Activated naive CD8-positive, alpha-beta T cell treated with anti-CD3 and anti-CD28 coated beads, Interleukin-2, amount 50 U/mL, for 24 hours (primary cell): ENCODE results near the gene SETD7.

ENCODE experiments used
- ATAC-seq: fragments of 150-1000 bp; cut with Tn5 transposase; one replicate; pipeline ENCODE4 v1.10.0; 2021
- DNase-seq: peaks from one replicate; pipeline ENCODE4 v3.0.0; 2021
- H3K27ac Mint-ChIP-seq: one replicate; pipeline ENCODE4 v1.8.0; 2021; ENCODE audit warnings: mild to moderate bottlenecking, mixed read lengths
- H3K27me3 Mint-ChIP-seq: one replicate; pipeline ENCODE4 v1.8.0; 2021; ENCODE audit warnings: mixed read lengths
- H3K36me3 Mint-ChIP-seq: one replicate; pipeline ENCODE4 v1.8.0; 2021; ENCODE audit warnings: low read depth, mixed read lengths
- H3K4me1 Mint-ChIP-seq: one replicate; pipeline ENCODE4 v1.8.0; 2021; ENCODE audit warnings: mixed read lengths
- H3K4me3 Mint-ChIP-seq: one replicate; pipeline ENCODE4 v1.8.0; 2021; ENCODE audit warnings: mild to moderate bottlenecking, moderate library complexity, mixed read lengths
- H3K9me3 Mint-ChIP-seq: one replicate; pipeline ENCODE4 v1.8.0; 2021; ENCODE audit warnings: mixed read lengths

Gene SETD7

DNA sequence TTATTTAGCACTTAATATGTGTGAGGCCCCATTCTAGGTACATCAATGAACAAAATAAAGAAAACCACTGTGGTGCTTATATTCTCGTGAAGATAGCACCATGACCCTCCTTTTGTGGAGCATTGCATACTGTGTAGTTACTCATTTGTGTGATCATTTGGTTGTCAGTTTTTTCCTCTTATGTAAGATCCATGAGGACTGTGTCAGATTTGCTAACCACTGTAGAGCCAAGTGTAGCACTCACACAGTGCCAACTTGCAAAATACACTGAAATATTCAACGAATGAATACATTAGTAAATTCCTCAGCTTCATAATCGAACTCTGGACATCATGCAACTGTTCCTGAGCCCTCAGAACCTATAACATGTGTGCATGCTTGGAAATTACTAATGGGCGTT, 29.5 kb upstream of the SETD7 start:
- H3K4me1 Mint-ChIP-seq: no peaks in the 10 kb centered on the region
- ATAC-seq (no peak), DNase-seq (no peak)
- H3K36me3 Mint-ChIP-seq: no peaks in the 10 kb centered on the region
- H3K9me3 Mint-ChIP-seq: peaks cover 5% of the 10 kb centered on the region
- no peak overlapping the region for H3K4me3 Mint-ChIP-seq
- H3K27ac Mint-ChIP-seq: no peak overlapping the region
- peaks cover 2% of the 10 kb centered on the region for H3K27me3 Mint-ChIP-seq

- DNase-seq (no peak), ATAC-seq (no peak)
- no peaks in the 10 kb centered on the region for H3K4me1 Mint-ChIP-seq
Measured at GRCh38 chr4:139584784-139585183, 28.8 kb upstream of the SETD7 start.

DNA sequence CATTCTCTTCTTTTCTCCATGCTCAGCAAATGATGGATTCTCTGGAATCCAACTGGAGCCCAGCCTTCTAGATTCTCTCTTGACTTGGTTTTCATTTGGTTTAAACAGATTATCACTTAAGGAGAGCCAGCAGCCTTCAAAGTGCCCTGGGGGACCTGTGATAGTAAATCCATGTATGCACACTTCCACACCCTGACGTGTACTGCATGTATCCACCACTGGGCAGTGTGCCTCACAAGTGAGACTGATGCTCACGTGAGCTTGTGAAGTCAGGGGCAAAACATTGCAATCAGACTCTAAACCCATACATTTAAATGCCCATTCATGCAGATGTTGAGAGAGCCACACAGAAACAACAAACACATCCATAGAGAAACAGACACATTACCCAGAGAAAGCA, 28.0 kb upstream of the SETD7 start:
- ATAC-seq: no peak

More at GRCh38 chr4:139584784-139585183, 28.8 kb upstream of the SETD7 start:
- no peaks in the 10 kb centered on the region for H3K36me3 Mint-ChIP-seq
- no peak overlapping the region for H3K4me3 Mint-ChIP-seq
- H3K9me3 Mint-ChIP-seq: peaks cover 5% of the 10 kb centered on the region
- peaks cover 2% of the 10 kb centered on the region for H3K27me3 Mint-ChIP-seq
- no peak overlapping the region for H3K27ac Mint-ChIP-seq

DNA sequence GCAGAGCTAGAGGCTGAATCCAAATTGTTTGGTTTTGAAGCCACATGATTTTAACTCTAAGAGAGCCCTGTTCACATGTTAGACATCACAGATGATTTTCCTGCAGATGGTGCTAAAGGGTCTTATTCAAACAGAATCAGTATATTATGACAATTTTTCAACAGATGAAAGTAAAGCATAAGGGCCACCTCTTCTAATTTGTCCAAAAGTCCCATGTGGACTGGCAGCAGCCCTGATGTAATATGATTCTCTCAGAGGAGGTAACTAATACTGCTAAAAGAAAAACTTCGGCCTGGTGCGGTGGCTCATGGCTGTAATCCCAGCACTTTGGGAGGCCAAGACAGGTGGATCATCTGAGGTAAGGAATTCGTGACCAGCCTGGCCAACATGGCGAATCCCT, 26.0 kb upstream of the SETD7 start:
- Mint-ChIP-seq H3K36me3 (no peaks in the 10 kb centered on the region), H3K4me1 (no peaks in the 10 kb centered on the region)

More for the DNA sequence above, 28.0 kb upstream of the SETD7 start:
- Mint-ChIP-seq H3K4me1 (no peaks in the 10 kb centered on the region), H3K27me3 (peaks cover 2% of the 10 kb centered on the region), H3K9me3 (peaks cover 2% of the 10 kb centered on the region), H3K4me3 (no peak overlapping the region), H3K36me3 (no peaks in the 10 kb centered on the region), H3K27ac (no peak overlapping the region)
- DNase-seq: no peak

GRCh38 chr4:139581096-139581495, 25.1 kb upstream of the SETD7 start:
- no peak for DNase-seq
- Mint-ChIP-seq H3K27me3 (peaks cover 5% of the 10 kb centered on the region), H3K36me3 (no peaks in the 10 kb centered on the region), H3K4me1 (no peaks in the 10 kb centered on the region), H3K4me3 (no peak overlapping the region), H3K9me3 (no peaks in the 10 kb centered on the region), H3K27ac (no peak overlapping the region)
- ATAC-seq: no peak

More for the DNA sequence above, 26.0 kb upstream of the SETD7 start:
- Mint-ChIP-seq H3K27ac (no peak overlapping the region), H3K9me3 (no peaks in the 10 kb centered on the region), H3K4me3 (no peak overlapping the region), H3K27me3 (peaks cover 5% of the 10 kb centered on the region)
- no peak for DNase-seq
- ATAC-seq: no peak

DNA sequence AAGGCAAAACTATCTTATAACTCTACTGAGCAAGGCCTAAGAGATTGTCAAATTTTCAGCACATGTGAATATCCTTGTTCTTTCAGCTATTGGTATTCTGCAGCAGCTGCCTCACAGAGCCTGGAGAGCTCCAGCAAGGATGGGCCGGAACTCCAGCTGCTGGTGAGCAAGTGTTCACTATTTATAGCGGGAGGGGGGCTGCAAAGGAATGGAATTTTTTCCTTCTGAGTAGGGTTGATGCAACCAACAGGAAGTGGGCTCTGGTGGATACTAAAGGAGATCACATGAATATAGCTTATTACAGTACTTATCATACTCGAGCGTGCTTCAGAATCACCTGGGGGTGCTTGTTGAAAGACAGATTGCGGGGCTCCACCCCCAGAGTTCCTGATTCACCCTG, 20.2 kb upstream of the SETD7 start:
- no peak for DNase-seq
- Mint-ChIP-seq H3K27ac (no peak overlapping the region), H3K36me3 (no peaks in the 10 kb centered on the region), H3K9me3 (no peaks in the 10 kb centered on the region), H3K27me3 (peaks cover 3% of the 10 kb centered on the region), H3K4me1 (no peaks in the 10 kb centered on the region), H3K4me3 (no peak overlapping the region)
- no peak for ATAC-seq

GRCh38 chr4:139575072-139575471, 19.1 kb upstream of the SETD7 start:
- Mint-ChIP-seq H3K27me3 (peaks cover 3% of the 10 kb centered on the region), H3K27ac (no peak overlapping the region), H3K4me3 (no peak overlapping the region), H3K9me3 (no peaks in the 10 kb centered on the region), H3K36me3 (no peaks in the 10 kb centered on the region), H3K4me1 (no peaks in the 10 kb centered on the region)
- ATAC-seq (no peak), DNase-seq (no peak)

DNA sequence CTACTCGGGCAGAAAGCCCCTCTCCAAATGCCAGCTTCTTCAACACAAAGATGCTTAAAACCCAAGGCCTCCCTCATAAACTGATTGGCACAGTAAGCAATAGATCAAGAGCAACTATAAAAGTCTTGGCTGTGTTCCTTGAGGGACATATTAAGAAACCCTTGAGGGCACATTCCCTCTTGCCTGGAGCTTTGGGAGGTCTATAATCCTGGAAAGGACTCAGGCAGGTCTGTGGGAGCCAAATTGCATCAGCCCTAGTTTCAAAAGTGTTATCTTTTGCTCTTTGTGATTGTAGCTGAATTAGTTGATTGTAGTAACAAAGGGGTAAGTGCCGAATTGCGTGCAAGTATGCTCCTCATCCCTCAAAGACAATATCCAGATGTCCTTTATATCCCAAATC, 18.6 kb upstream of the SETD7 start:
- Mint-ChIP-seq H3K27me3 (peaks cover 3% of the 10 kb centered on the region), H3K27ac (no peak overlapping the region)

GRCh38 chr4:139568206-139568955, 12.4 kb upstream of the SETD7 start:
- no peak overlapping the region for H3K27ac Mint-ChIP-seq
- H3K4me1 Mint-ChIP-seq: peaks cover 2% of the 10 kb centered on the region
- H3K9me3 Mint-ChIP-seq: no peaks in the 10 kb centered on the region
- H3K4me3 Mint-ChIP-seq: no peak overlapping the region
- no peak for ATAC-seq
- H3K27me3 Mint-ChIP-seq: no peaks in the 10 kb centered on the region
- no peaks in the 10 kb centered on the region for H3K36me3 Mint-ChIP-seq
- no peak for DNase-seq

More for the DNA sequence above, 18.6 kb upstream of the SETD7 start:
- no peaks in the 10 kb centered on the region for H3K4me1 Mint-ChIP-seq
- H3K9me3 Mint-ChIP-seq: no peaks in the 10 kb centered on the region
- H3K36me3 Mint-ChIP-seq: no peaks in the 10 kb centered on the region
- ATAC-seq (no peak), DNase-seq (no peak)
- H3K4me3 Mint-ChIP-seq: no peak overlapping the region

GRCh38 chr4:139567159-139567870, 11.3 kb upstream of the SETD7 start:
- no peak for ATAC-seq
- H3K4me3 Mint-ChIP-seq: no peak overlapping the region
- no peaks in the 10 kb centered on the region for H3K36me3 Mint-ChIP-seq

GRCh38 chr4:139564502-139564901, 8.5 kb upstream of the SETD7 start:
- no peak for DNase-seq
- ATAC-seq: no peak
- Mint-ChIP-seq H3K36me3 (no peaks in the 10 kb centered on the region), H3K4me1 (peaks cover 10% of the 10 kb centered on the region), H3K4me3 (no peak overlapping the region), H3K9me3 (no peaks in the 10 kb centered on the region), H3K27ac (no peak overlapping the region), H3K27me3 (no peaks in the 10 kb centered on the region)

More at GRCh38 chr4:139567159-139567870, 11.3 kb upstream of the SETD7 start:
- Mint-ChIP-seq H3K27ac (no peak overlapping the region), H3K4me1 (peaks cover 2% of the 10 kb centered on the region), H3K27me3 (no peaks in the 10 kb centered on the region), H3K9me3 (no peaks in the 10 kb centered on the region)
- no peak for DNase-seq

DNA sequence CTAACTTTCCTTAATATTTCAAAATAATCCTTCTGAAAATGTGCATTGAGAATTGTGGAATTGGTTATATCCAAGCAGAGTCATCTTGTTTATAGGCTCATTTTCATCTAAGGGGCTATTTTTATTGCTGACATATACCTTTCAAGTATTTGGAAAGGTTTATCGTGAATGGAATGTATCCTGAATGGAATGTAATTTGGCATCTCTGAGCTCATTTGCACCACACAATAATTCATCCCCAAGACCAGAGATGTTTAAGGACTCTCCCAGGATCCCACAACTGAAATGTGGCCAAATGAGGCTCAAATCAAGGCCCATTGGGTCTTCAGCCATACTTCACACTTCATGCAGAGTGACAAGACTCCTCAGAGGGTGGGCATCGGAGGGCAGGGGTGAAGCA, 7.5 kb upstream of the SETD7 start:
- Mint-ChIP-seq H3K27ac (no peak overlapping the region), H3K36me3 (no peaks in the 10 kb centered on the region), H3K4me1 (peaks cover 10% of the 10 kb centered on the region), H3K9me3 (no peaks in the 10 kb centered on the region), H3K27me3 (peaks cover 4% of the 10 kb centered on the region), H3K4me3 (no peak overlapping the region)
- DNase-seq (no peak), ATAC-seq (no peak)

DNA sequence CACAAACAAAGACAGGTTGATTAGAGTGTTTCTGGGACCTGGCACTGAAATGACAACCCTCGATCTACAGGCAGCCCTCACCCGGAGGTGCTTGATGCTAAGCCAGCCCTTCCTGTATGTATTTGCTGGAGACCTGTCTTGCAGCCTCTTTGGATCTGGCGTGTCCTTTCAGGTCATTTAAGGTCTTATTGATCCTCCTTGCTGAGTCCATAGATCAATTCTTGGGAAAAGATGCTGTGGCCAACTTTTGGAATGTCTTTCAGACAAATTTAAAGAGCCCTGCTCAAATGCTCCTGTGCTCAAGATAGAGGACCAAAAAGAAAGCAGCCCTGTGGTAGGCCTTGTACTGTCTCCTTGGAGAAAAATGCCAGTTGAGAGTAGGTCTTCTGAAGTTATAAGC, 6.8 kb upstream of the SETD7 start:
- Mint-ChIP-seq H3K27ac (no peak overlapping the region), H3K9me3 (no peaks in the 10 kb centered on the region), H3K4me3 (no peak overlapping the region), H3K27me3 (peaks cover 9% of the 10 kb centered on the region), H3K4me1 (peaks cover 13% of the 10 kb centered on the region), H3K36me3 (no peaks in the 10 kb centered on the region)
- DNase-seq: no peak
- ATAC-seq: no peak

DNA sequence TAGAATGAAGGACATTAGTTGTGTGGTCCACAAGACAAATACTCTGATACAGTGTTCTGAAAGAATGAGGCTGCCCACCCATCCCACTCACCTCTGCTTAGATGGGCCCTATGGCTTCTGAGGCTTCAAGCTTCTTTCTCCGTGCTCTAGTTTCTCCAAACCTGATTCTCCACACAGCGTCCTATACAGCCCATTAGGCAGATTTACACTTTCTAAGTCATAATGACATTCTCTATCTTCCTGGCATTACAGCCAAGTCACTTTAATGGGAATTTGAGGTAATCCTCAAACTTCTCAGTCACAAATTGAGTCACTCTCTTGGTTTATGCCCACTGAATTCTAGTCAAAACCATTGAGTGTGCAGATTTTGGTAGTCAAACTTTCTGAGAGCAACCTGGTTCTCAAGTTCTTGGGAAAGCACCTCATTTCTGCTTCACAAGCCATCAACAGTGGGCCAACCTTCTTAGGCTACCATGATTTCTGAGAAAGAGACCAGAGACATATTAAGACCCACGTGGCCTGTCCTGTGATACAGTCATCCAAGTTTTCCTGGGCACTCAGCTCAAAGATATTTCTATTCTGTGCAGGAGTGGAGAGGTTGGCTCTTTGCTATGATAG, 6.2 kb upstream of the SETD7 start:
- H3K36me3 Mint-ChIP-seq: no peaks in the 10 kb centered on the region
- H3K4me3 Mint-ChIP-seq: no peak overlapping the region
- peaks cover 10% of the 10 kb centered on the region for H3K27me3 Mint-ChIP-seq
- H3K27ac Mint-ChIP-seq: no peak overlapping the region
- no peaks in the 10 kb centered on the region for H3K9me3 Mint-ChIP-seq
- DNase-seq (no peak), ATAC-seq (no peak)
- peaks cover 18% of the 10 kb centered on the region for H3K4me1 Mint-ChIP-seq
